ENCODE measurements around the gene TIMM17A.
A peak's percentile ranks its signal among the peaks of the same experiment; 100 is the strongest.

Gene TIMM17A

DNA sequence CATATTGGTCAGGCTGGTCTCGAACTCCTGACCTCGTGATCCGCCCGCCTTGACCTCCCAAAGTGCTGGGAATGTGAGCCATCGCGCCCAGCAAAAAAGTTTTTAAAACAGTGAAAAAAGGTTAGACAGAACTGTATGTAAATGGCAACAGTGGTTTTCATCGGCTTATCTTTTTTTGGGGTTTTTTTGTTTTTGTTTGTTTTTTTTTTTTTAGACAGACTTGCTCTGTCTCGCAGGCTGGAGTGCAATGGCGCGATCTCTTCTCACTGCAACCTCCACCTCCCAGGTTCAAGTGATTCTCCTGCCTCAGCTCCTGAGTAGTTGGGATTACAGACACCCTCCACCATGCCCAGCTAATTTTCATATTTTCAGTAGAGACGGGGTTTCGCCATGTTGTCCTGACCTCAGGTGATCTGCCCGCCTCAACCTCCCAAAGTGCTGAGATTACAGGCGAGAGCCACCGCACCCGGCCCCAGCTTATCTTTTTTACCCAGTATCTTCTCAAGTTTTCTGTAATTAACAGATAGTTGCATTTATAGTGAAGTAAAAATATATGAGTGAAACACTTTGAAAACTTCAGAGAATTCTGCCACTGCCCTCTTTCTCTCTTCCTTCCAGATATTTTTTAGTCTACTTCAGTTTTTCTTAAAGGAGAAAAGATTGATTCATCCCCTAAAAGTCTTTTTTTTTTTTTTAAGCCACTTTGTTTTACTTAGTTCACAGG lies 13.1 kb downstream of the TIMM17A start:
- TF ChIP-seq, protein P1, sequence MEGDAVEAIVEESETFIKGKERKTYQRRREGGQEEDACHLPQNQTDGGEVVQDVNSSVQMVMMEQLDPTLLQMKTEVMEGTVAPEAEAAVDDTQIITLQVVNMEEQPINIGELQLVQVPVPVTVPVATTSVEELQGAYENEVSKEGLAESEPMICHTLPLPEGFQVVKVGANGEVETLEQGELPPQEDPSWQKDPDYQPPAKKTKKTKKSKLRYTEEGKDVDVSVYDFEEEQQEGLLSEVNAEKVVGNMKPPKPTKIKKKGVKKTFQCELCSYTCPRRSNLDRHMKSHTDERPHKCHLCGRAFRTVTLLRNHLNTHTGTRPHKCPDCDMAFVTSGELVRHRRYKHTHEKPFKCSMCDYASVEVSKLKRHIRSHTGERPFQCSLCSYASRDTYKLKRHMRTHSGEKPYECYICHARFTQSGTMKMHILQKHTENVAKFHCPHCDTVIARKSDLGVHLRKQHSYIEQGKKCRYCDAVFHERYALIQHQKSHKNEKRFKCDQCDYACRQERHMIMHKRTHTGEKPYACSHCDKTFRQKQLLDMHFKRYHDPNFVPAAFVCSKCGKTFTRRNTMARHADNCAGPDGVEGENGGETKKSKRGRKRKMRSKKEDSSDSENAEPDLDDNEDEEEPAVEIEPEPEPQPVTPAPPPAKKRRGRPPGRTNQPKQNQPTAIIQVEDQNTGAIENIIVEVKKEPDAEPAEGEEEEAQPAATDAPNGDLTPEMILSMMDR (conservative IDR thresholded peaks at IDR 0.05; ENCODE audit: low read length): no peak
- no peak for TF ChIP-seq EZH2phosphoT487 (IDR thresholded peaks at IDR 0.05; ENCODE audit: borderline replicate concordance)
- Histone ChIP-seq H3K4me3 (ENCODE audit: low read length, poor library complexity, severe bottlenecking) (no peak overlapping the region), H3K27me3 (ENCODE audit: insufficient read depth, low read length, poor library complexity, severe bottlenecking) (no peaks in the 10 kb centered on the region), H3K9me2 (replicated peaks; ENCODE audit: low read depth, low read length) (no peaks in the 10 kb centered on the region), H3K9me3 (ENCODE audit: insufficient read depth, low read depth, low read length) (no peaks in the 10 kb centered on the region), H3K36me3 (ENCODE audit: insufficient read depth, low read length) (peaks cover 56% of the 10 kb centered on the region), H3K79me2 (ENCODE audit: insufficient read depth, low read length) (peaks cover 4% of the 10 kb centered on the region), H3K4me1 (ENCODE audit: insufficient read depth, low read length, poor library complexity, severe bottlenecking) (no peaks in the 10 kb centered on the region), H3K4me2 (ENCODE audit: low read depth, low read length, poor library complexity, severe bottlenecking) (no peak overlapping the region), H3F3A (ENCODE audit: low read depth) (no peaks in the 10 kb centered on the region), H3K9ac (ENCODE audit: low read depth, low read length, poor library complexity, severe bottlenecking) (no peak overlapping the region), H4K20me1 (ENCODE audit: insufficient read depth, low read length, poor library complexity, severe bottlenecking) (peaks cover 6% of the 10 kb centered on the region), H2AFZ (ENCODE audit: low read length) (no peak overlapping the region)

DNA sequence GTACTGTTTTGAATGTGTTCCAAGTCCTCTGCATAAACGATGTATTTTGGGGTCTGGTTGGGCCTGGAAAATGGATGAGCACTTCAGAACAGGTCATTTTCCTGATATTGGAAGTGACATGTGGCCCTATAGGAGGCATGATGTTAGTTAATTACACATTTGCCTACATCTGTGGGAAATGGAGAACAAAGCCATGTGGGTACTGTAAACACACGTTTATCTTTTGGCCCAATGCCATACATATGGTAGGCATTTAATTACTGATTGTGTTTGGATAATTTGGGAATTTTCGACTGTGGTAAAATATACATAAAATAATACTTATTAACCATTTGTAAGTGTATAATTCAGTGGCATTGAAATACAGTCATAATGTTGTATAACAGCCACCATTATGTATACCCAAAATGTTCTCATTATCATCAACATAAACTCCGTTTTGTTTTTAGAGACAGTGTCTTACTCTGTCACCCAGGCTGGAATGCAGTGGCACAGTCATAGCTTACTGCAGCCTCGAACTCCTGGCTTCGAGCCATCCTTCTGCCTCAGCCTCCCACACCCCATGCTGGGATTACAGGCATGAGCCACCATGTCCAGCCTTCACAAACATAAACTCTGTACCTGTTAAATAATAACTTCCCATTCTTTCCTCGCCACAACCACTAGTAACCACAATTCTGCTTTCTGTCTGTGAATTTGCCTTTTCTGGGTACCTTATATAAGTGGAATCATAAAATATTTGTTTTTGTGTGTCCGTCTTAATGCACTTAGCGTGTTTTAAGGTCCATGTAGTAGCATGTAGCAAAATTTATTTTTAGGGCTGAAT lies 15.2 kb downstream of the TIMM17A start:
- H3K79me2 ChIP-seq (ENCODE audit: insufficient read depth, low read length): no peaks in the 10 kb centered on the region; the same call in 1 of the 2 replicates
- no peak overlapping the region for H3K9ac ChIP-seq (ENCODE audit: low read depth, low read length, poor library complexity, severe bottlenecking)
- H3K36me3 ChIP-seq (ENCODE audit: insufficient read depth, low read length): peaks cover 39% of the 10 kb centered on the region
- H3K9me2 ChIP-seq (replicated peaks; ENCODE audit: low read depth, low read length): no peaks in the 10 kb centered on the region
- no peak overlapping the region for H3K4me2 ChIP-seq (ENCODE audit: low read depth, low read length, poor library complexity, severe bottlenecking)
- no peaks in the 10 kb centered on the region for H3F3A ChIP-seq (ENCODE audit: low read depth)
- H3K4me1 ChIP-seq (ENCODE audit: insufficient read depth, low read length, poor library complexity, severe bottlenecking): no peaks in the 10 kb centered on the region
- no peaks in the 10 kb centered on the region for H3K27me3 ChIP-seq (ENCODE audit: insufficient read depth, low read length, poor library complexity, severe bottlenecking)
- H3K4me3 ChIP-seq (ENCODE audit: low read length, poor library complexity, severe bottlenecking): no peak overlapping the region
- no peak for TF ChIP-seq EZH2phosphoT487 (IDR thresholded peaks at IDR 0.05; ENCODE audit: borderline replicate concordance)
- TF ChIP-seq, protein P1 (conservative IDR thresholded peaks at IDR 0.05; ENCODE audit: low read length): no peak
- H3K9me3 ChIP-seq (ENCODE audit: insufficient read depth, low read depth, low read length): no peaks in the 10 kb centered on the region
- H2AFZ ChIP-seq (ENCODE audit: low read length): no peak overlapping the region
- H4K20me1 ChIP-seq (ENCODE audit: insufficient read depth, low read length, poor library complexity, severe bottlenecking): no peaks in the 10 kb centered on the region

DNA sequence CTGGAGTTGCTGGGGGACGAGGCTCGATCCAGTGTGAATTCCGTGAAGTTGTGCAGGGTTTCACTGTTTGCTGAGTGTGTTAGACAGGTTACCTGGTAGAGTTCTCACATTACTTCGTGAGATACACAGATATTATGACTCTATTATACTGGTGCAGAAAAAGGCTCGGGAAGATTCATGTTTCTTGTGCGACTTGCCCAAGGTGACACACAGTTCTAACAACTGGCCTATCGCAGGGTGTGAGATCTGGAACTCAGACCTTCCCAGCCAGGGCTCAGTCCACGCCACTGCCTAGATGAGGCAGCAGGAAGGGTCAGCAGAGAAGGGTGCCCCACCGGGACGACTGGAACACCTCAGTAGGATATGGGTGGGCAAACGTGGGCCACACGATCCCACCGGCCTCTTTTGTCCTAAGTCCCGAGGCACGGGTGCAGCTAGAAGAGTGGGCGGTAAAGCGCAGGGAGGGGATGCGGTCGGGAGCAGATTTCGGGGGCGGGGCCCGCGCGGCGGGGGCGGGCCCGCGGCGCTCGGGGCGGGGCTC lies 26.8 kb downstream of the TIMM17A start:
- Histone ChIP-seq H3K9me3 (ENCODE audit: insufficient read depth, low read depth, low read length) (no peaks in the 10 kb centered on the region), H3K4me3 (ENCODE audit: low read length, poor library complexity, severe bottlenecking) (peak overlapping the region; percentile 92), H3K4me2 (ENCODE audit: low read depth, low read length, poor library complexity, severe bottlenecking) (peak overlapping the region; percentile 73), H3K4me1 (ENCODE audit: insufficient read depth, low read length, poor library complexity, severe bottlenecking) (peaks cover 28% of the 10 kb centered on the region), H3K27me3 (ENCODE audit: insufficient read depth, low read length, poor library complexity, severe bottlenecking) (no peaks in the 10 kb centered on the region), H2AFZ (ENCODE audit: low read length) (peak overlapping the region; percentile 95), H3F3A (ENCODE audit: low read depth) (no peaks in the 10 kb centered on the region), H3K79me2 (ENCODE audit: insufficient read depth, low read length) (peaks cover 44% of the 10 kb centered on the region), H3K36me3 (ENCODE audit: insufficient read depth, low read length) (no peaks in the 10 kb centered on the region), H3K9me2 (replicated peaks; ENCODE audit: low read depth, low read length) (no peaks in the 10 kb centered on the region), H4K20me1 (ENCODE audit: insufficient read depth, low read length, poor library complexity, severe bottlenecking) (peaks cover 19% of the 10 kb centered on the region), H3K9ac (ENCODE audit: low read depth, low read length, poor library complexity, severe bottlenecking) (peak overlapping the region; percentile 74)
- TF ChIP-seq, protein P1 (conservative IDR thresholded peaks at IDR 0.05; ENCODE audit: low read length): no peak
- no peak for TF ChIP-seq EZH2phosphoT487 (IDR thresholded peaks at IDR 0.05; ENCODE audit: borderline replicate concordance)

Data from Loucy (cell line).